K562 (cell line): Measurements from ENCODE around the gene MCEMP1. TPM values are rescaled to one million over a fixed set of nuclear protein-coding genes. Genes with fewer than 3 reads are reported as not detected.

Experiments used
- ATAC-seq: fragments of 200-7000 bp; cut with Tn5 transposase; 3 replicates; pipeline ENCODE4 v1.9.1; 2020; ENCODE audit warnings: moderate library complexity
- BruUV-seq: library from RNA; stranded (reverse); fragments of 400-500 nt; replicated peaks from 2 replicates; lab custom pipeline; 2021; lab: Mats Ljungman, UMichigan
- CTCF ChIA-PET: fragments of 300-600 bp; formaldehyde crosslinking; extraction: SDS; loops from one replicate; lab custom pipeline; 2021; ENCODE audit warnings: low intra/inter-chr PET ratio; lab: Yijun Ruan, JAX
- POLR2A ChIA-PET: fragments of 300-600, 350-650 bp; sonication (Branson Sonifier 250); formaldehyde crosslinking; extraction: SDS; loops from one replicate; lab custom pipeline; 2021; ENCODE audit warnings: antibody characterized with exemption, inconsistent platforms; lab: Yijun Ruan, JAX
- DNase-seq, 4 experiments: peaks; one replicate each; pipeline versions ENCODE4 v3.0.0 to v3.0.0-alpha.2; 2011 to 2018; ENCODE audit warnings: low spot score in 3 of 4, mixed read lengths in 3 of 4; ENCODE audit errors: extremely low read depth in 1 of 4
- FAIRE-seq: peaks from 2 replicates; lab custom pipeline; 2011; peaks lifted over from hg19 to GRCh38; lab: Jason Lieb, UNC
- H2AFZ ChIP-seq: 2 replicates; pipeline ENCODE4 v1.6.0; 2011; ENCODE audit warnings: low read depth, low read length, control low read depth, inconsistent platforms
- H3K27ac ChIP-seq: fragments of 200-600 bp; 3 replicates; pipeline ENCODE4 v1.8.0; 2011; ENCODE audit warnings: low read depth, mild to moderate bottlenecking, control low read depth, inconsistent platforms, low read length, moderate library complexity, mixed read lengths; ENCODE audit errors: extremely low read depth
- H3K27me3 ChIP-seq, 2 experiments: fragments of 300-600 bp in 1 of 2; 2 replicates in 1 of 2; 3 replicates in 1 of 2; pipeline versions ENCODE4 v1.6.0 to v1.8.0; 2011; ENCODE audit warnings: inconsistent platforms in 2 of 2, low read length in 2 of 2, mild to moderate bottlenecking in 1 of 2, mixed read lengths in 1 of 2, moderate library complexity in 1 of 2; ENCODE audit not compliant: control insufficient read depth in 2 of 2, insufficient read depth in 2 of 2
- H3K36me3 ChIP-seq: fragments of 300-600 bp; 3 replicates; pipeline ENCODE4 v1.8.0; 2011; ENCODE audit warnings: mild to moderate bottlenecking, low read length, inconsistent platforms; ENCODE audit not compliant: control insufficient read depth, insufficient read depth
- H3K4me1 ChIP-seq, 2 experiments: fragments of 200-600 bp in 1 of 2; replicated peaks in 1 of 2; 2 replicates in 1 of 2; 3 replicates in 1 of 2; pipeline versions ENCODE4 v1.5.1 to v1.8.0; 2011; ENCODE audit warnings: inconsistent platforms in 2 of 2, low read length in 2 of 2, mild to moderate bottlenecking in 1 of 2, mixed read lengths in 1 of 2, moderate library complexity in 1 of 2; ENCODE audit not compliant: control insufficient read depth in 2 of 2, insufficient read depth in 2 of 2
- H3K4me2 ChIP-seq: 2 replicates; pipeline ENCODE4 v1.6.1; 2011; ENCODE audit warnings: low read length, control low read depth, inconsistent platforms, mixed read lengths; ENCODE audit not compliant: insufficient read depth
- H3K4me3 ChIP-seq: fragments of 200-600 bp; sonication (generic), shearing (Covaris generic); 2 replicates; pipeline ENCODE4 v1.5.1; 2016; ENCODE audit warnings: control low read depth, inconsistent platforms
- H3K79me2 ChIP-seq: fragments of 200-600 bp; 3 replicates; pipeline ENCODE4 v1.8.0; 2011; ENCODE audit warnings: low read length, inconsistent platforms; ENCODE audit not compliant: control insufficient read depth, insufficient read depth
- H3K9ac ChIP-seq, 2 experiments: 2 replicates each; pipeline versions ENCODE4 v1.6.0 to v1.6.1; 2011; ENCODE audit warnings: low read depth in 2 of 2, low read length in 2 of 2, control low read depth in 1 of 2, inconsistent platforms in 1 of 2, mild to moderate bottlenecking in 1 of 2, mixed read lengths in 1 of 2; ENCODE audit not compliant: insufficient read depth in 1 of 2
- H3K9me1 ChIP-seq: one replicate; pipeline ENCODE4 v1.6.0; 2011; ENCODE audit warnings: inconsistent platforms, mild to moderate bottlenecking, low read length, moderate library complexity; ENCODE audit not compliant: control insufficient read depth, insufficient read depth
- H3K9me3 ChIP-seq: replicated peaks from 2 replicates; pipeline ENCODE4 v1.5.1; 2011; ENCODE audit warnings: low read depth, low read length, inconsistent platforms; ENCODE audit not compliant: control insufficient read depth, insufficient read depth
- H4K20me1 ChIP-seq: replicated peaks from 2 replicates; pipeline ENCODE4 v1.6.1; 2011; ENCODE audit warnings: low read length, inconsistent platforms, mixed read lengths; ENCODE audit not compliant: control insufficient read depth, insufficient read depth
- BRD4 ChIP-seq: fragments of 200-600 bp; sonication (generic); IDR thresholded peaks from 2 replicates; pipeline ENCODE4 v1.6.1; 2017; ENCODE audit warnings: inconsistent platforms
- JUNB ChIP-seq: fragments of 450-650 bp; formaldehyde crosslinking; conservative IDR thresholded peaks from 2 replicates; pipeline ENCODE4 v1.4.0; 2020; ENCODE audit warnings: mild to moderate bottlenecking
- KAT2B ChIP-seq: IDR thresholded peaks from one replicate; pipeline ENCODE4 v1.6.1; 2012; ENCODE audit warnings: low read depth, mild to moderate bottlenecking, control low read depth, inconsistent platforms, low read length, moderate library complexity
- MTA1 ChIP-seq: fragments of 450-650 bp; IDR thresholded peaks from 2 replicates; pipeline ENCODE4 v1.6.1; 2017; ENCODE audit warnings: borderline replicate concordance
- NR2F6 ChIP-seq: fragments of 450-650 bp; formaldehyde crosslinking; IDR thresholded peaks from 2 replicates; pipeline ENCODE4 v1.4.0; 2020; ENCODE audit warnings: mild to moderate bottlenecking
- NRF1 ChIP-seq, 2 experiments: fragments of 450-650 bp; IDR thresholded peaks in 1 of 2; conservative IDR thresholded peaks in 1 of 2; 2 replicates each; pipeline ENCODE4 v1.6.1; 2014; ENCODE audit warnings: mild to moderate bottlenecking in 2 of 2
- RBM39 ChIP-seq: fragments of 200-400 bp; formaldehyde crosslinking; optimal IDR thresholded peaks from 2 replicates; pipeline ENCODE3; 2018; ENCODE audit warnings: low read depth, low read length
- RNF2 ChIP-seq: sonication (generic); IDR thresholded peaks from 2 replicates; pipeline ENCODE4 v1.6.1; 2016
- SIN3A ChIP-seq, 2 experiments: fragments of 150-350 bp in 1 of 2; IDR thresholded peaks; 2 replicates each; pipeline ENCODE4 v1.6.1; 2011 to 2016; ENCODE audit warnings: borderline replicate concordance in 2 of 2, low read depth in 2 of 2, low read length in 2 of 2, mild to moderate bottlenecking in 2 of 2, moderate library complexity in 2 of 2; ENCODE audit not compliant: control insufficient read depth in 1 of 2
- SRSF1 ChIP-seq: fragments of 200-400 bp; formaldehyde crosslinking; IDR thresholded peaks from 2 replicates; pipeline ENCODE4 v1.6.1; 2017; ENCODE audit warnings: mild to moderate bottlenecking, low read depth, low read length, moderate library complexity
- TRIM28 ChIP-seq: fragments of 450-650 bp; IDR thresholded peaks from 2 replicates; pipeline ENCODE4 v1.6.1; 2017
- WHSC1 ChIP-seq: IDR thresholded peaks from one replicate; pipeline ENCODE4 v1.6.1; 2012; ENCODE audit warnings: low read length, control low read depth, inconsistent platforms
- ZEB2 ChIP-seq: fragments of 450-650 bp; IDR thresholded peaks from 2 replicates; pipeline ENCODE4 v1.6.1; 2016
- ZNF436 ChIP-seq: fragments of 250-450, 450-650 bp; sonication (Bioruptor Pico); formaldehyde crosslinking; IDR thresholded peaks from 2 replicates; pipeline ENCODE4 v1.7.0; 2020; ENCODE audit warnings: mild to moderate bottlenecking
- ZNF699 ChIP-seq: fragments of 250-450 bp; sonication (Bioruptor Pico); IDR thresholded peaks from 2 replicates; pipeline ENCODE4 v1.8.0; 2021; ENCODE audit warnings: mild to moderate bottlenecking, moderate library complexity; ENCODE audit not compliant: insufficient replicate concordance
- WGBS: fragments of 100-300 bp; shearing (Covaris generic); methylation state at CpG from one replicate; pipeline ENCODE4 v1.1.6; 2016; ENCODE audit warnings: low coverage, mixed read lengths; ENCODE audit not compliant: insufficient coverage; ENCODE audit errors: missing lambda C conversion rate; 5-methylcytosine and 5-hydroxymethylcytosine counted together
- in situ Hi-C: fragments of 300-500 bp; cut with MboI; formaldehyde crosslinking; loops from 4 replicates; pipeline ENCODE4 v1.15.0; 2018; ENCODE audit warnings: inconsistent platforms, mixed read lengths
- intact Hi-C: fragments of 100-400 bp; cut with micrococcal nuclease; formaldehyde crosslinking; loops from 2 replicates; pipeline ENCODE4 v1.14.2; 2022
- polyA plus RNA-seq, 8 experiments: library from polyadenylated mRNA; depleted of rRNA in 4 of 8; stranded (reverse) in 5 of 8; unstranded in 3 of 8; fragments of >200 nt; fragmentation: Nextera tagmentation in 2 of 8; fragmentation: Illumina TruSeq in 1 of 8; extraction: Ambion mirVana in 2 of 8; extraction: Trizol in 1 of 8; gene quantifications; 2 replicates each; pipeline versions ENCODE4 v1.2.1 to v1.2.3, GENCODE V29; 2011 to 2014; ENCODE audit warnings: inconsistent platforms in 1 of 8, missing spikeins in 1 of 8
- total RNA-seq, 7 experiments: library from RNA; depleted of rRNA in 6 of 7; stranded (reverse); fragments of >200 nt in 6 of 7; fragmentation: Illumina TruSeq in 2 of 7; extraction: Trizol in 2 of 7; gene quantifications; 2 replicates each; pipeline versions ENCODE4 v1.2.1 to v1.2.3, GENCODE V29; 2011 to 2021; ENCODE audit warnings: low replicate concordance in 1 of 7
- TF ChIP-seq, protein P1 (sequence below): sonication (generic); formaldehyde crosslinking; IDR thresholded peaks from 2 replicates; pipeline ENCODE4 v1.8.0; 2022; ENCODE audit warnings: missing genetic modification reagents, mild to moderate bottlenecking, borderline replicate concordance
- TF ChIP-seq, protein P2 (sequence below): fragments of 450-650 bp; IDR thresholded peaks from 2 replicates; pipeline ENCODE4 v1.6.1; 2016; ENCODE audit warnings: antibody characterized with exemption
- TF ChIP-seq, protein P3 (sequence below): fragments of 250-450 bp; sonication (Bioruptor Pico); IDR thresholded peaks from 2 replicates; pipeline ENCODE4 v1.8.0; 2022; ENCODE audit warnings: inconsistent platforms, mild to moderate bottlenecking, moderate library complexity, borderline replicate concordance

The MCEMP1 gene
- total and polyA plus RNA-seq, 9 of the 15 experiments (the other 6 are each of a cell fraction or from before 2014, with no cell fraction given): 0.11 to 1.8 (median 0.51) TPM

DNA sequence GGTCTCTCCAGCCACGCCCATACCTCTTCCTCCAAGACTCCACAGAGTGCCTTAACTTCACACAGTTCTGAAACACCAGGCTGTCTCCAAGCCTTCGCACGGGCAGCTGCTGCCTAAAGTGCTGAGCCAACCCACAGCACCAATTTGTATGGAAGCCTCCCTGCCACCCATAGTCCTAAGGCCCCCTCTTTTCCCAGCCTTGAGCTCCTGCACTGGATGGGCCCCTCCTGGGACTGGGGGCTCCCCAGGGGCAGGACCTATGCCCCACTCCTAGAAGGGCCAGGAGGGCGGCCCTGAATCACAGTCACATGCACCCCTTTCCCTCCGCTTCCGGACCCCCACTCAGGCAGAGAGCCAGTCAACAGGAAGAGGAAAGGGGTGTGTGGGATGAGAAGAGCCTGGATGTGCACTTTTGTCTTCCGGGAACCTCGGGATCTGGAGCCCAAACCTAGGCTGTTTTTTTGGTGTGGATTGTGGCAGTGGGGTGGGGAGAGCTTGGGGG lies 30.1 kb downstream of the MCEMP1 start:
- Histone ChIP-seq H3K4me3 (no peak overlapping the region), H3K36me3 (no peaks in the 10 kb centered on the region), H3K27me3 (peaks cover 0 to 33% of the 10 kb centered on the region in 2 experiments; a peak in 3 of 5 replicates), H3K4me1 (no peaks in the 10 kb centered on the region; a peak in 1 of 5 replicates), H2AFZ (no peak overlapping the region), H3K27ac (no peak overlapping the region), H3K79me2 (no peaks in the 10 kb centered on the region), H3K9me3 (no peaks in the 10 kb centered on the region), H3K9me1 (no peaks in the 10 kb centered on the region), H3K4me2 (no peak overlapping the region), H4K20me1 (0 out of 2 replicates have a peak, but pooled peaks cover 4% of the 10 kb centered on the region), H3K9ac (no peak overlapping the region)
- intact Hi-C loops: no loop called here
- TF ChIP-seq SIN3A (IDR thresholded peaks at IDR 0.05; ENCODE audit: borderline replicate concordance in 2 of 2, control insufficient read depth in 1 of 2, low read depth in 2 of 2, low read length in 2 of 2) (no peak), RNF2 (no peak), WHSC1 (no peak), ZNF436 (CRISPR knock-in tag) (no peak), NR2F6 (CRISPR knock-in tag) (no peak), BRD4 (no peak), KAT2B (no peak), NRF1 (conservative IDR thresholded peaks at IDR 0.05 in 1 of 2, IDR thresholded peaks at IDR 0.05 in 1 of 2) (no peak), ZEB2 (no peak), RBM39 (no peak), JUNB (CRISPR knock-in tag) (no peak), TRIM28 (no peak), ZNF699 (CRISPR knock-in tag) (no peak), MTA1 (no peak), SRSF1 (no peak)
- TF ChIP-seq, protein P1, sequence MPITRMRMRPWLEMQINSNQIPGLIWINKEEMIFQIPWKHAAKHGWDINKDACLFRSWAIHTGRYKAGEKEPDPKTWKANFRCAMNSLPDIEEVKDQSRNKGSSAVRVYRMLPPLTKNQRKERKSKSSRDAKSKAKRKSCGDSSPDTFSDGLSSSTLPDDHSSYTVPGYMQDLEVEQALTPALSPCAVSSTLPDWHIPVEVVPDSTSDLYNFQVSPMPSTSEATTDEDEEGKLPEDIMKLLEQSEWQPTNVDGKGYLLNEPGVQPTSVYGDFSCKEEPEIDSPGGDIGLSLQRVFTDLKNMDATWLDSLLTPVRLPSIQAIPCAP (CRISPR knock-in tag): no peak
- TF ChIP-seq, protein P2, sequence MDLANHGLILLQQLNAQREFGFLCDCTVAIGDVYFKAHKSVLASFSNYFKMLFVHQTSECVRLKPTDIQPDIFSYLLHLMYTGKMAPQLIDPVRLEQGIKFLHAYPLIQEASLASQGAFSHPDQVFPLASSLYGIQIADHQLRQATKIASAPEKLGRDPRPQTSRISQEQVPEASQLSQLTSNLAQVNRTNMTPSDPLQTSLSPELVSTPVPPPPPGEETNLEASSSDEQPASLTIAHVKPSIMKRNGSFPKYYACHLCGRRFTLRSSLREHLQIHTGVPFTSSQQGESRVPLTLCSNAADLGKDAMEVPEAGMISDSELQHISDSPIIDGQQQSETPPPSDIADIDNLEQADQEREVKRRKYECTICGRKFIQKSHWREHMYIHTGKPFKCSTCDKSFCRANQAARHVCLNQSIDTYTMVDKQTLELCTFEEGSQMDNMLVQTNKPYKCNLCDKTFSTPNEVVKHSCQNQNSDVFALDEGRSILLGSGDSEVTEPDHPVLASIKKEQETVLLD: no peak
- TF ChIP-seq, protein P3, sequence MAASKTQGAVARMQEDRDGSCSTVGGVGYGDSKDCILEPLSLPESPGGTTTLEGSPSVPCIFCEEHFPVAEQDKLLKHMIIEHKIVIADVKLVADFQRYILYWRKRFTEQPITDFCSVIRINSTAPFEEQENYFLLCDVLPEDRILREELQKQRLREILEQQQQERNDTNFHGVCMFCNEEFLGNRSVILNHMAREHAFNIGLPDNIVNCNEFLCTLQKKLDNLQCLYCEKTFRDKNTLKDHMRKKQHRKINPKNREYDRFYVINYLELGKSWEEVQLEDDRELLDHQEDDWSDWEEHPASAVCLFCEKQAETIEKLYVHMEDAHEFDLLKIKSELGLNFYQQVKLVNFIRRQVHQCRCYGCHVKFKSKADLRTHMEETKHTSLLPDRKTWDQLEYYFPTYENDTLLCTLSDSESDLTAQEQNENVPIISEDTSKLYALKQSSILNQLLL (CRISPR knock-in tag): no peak
- BruUV-seq: no TSS peak
- ChIA-PET POLR2A (interaction anchor here (0.6 kb wide), 2 partner anchors 226 to 303 kb away, joined by 3 read pairs; no protein-coding TSS in a partner anchor), CTCF (no interaction called here)
- WGBS: 18% methylated on average over 6 of the region's 8 CpGs
- no peak for FAIRE-seq
- no peak for ATAC-seq
- DNase-seq: no peak
- in situ Hi-C loops: no loop called here
